ENCODE results near the gene NUCKS1. TPM values are rescaled to one million over a fixed set of nuclear protein-coding genes. Genes with fewer than 3 reads are reported as not detected.

NUCKS1 gene
- total RNA-seq, 2 experiments from 2014 or later: 80.6 to 84.7 TPM

DNA sequence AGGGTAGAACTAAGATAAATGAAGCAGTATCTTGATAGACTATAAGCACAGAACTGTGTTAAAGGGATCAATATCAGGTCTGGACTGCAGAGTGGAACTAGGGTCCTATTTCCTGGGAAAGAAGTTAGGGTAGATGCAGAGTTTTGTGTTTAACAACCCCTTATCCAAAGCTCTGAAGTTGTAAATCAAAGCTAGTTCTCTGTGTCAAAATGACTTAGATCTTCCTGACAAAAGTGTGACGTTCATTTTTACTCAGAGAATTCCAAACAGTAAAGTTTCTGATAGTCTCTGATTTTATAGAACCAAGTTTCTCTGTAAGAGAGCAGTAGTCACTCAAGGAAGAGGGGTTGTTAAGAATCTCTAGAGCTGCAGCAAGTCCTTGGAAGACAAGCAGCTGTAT lies 8.3 kb downstream of the NUCKS1 start:
- no peak for ATAC-seq (ENCODE audit: poor library complexity)
- H3K27ac Mint-ChIP-seq: peak overlapping the region; percentile 47

DNA sequence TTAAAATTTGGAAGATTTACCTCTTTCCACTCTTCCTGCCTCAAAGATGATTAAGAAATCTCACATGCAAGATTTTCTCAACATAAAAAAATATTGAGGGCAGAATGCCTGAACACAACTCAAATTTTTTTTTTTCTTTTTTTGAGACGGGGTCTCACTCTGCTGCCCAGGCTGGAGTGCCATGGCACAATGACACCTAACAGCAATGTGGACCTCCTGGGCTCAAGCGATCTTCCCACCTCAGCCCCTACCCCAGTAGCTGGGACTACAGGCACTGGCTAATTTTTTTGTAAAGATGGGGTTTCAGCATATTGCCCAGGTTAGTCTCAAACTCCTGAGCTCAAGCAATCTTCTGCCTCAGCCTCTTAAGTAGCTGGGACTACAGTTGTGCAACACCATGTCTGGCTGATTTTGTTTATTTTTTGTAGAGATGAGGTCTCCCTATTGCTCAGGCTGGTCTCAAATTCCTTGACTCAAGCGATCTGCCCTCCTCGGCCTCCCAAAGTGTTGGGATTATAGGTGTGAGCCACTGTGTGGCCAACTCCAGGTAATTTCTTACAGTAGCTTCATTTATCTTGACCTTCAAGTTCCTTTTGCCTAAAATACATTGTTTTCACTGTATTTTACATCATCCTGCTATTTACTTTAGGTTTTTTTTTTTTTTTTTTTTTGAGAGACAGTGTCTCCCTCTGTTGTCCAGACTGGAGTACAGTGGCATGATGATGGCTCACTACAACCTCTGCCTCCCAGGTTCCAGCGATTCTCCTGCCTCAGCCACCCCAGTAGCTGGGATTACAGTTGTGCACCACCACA lies 10.4 kb downstream of the NUCKS1 start:
- H3K4me1 Mint-ChIP-seq (ENCODE audit: low read depth): peaks cover 56% of the 10 kb centered on the region
- DNase-seq (no peak), ATAC-seq (ENCODE audit: poor library complexity) (no peak)
- Histone ChIP-seq H3K36me3 (ENCODE audit: insufficient read depth, low read length) (peaks cover 12% of the 10 kb centered on the region), H3K9me3 (ENCODE audit: control insufficient read depth in 1 of 2, insufficient read depth in 1 of 2, low read length in 2 of 2) (no peaks in the 10 kb centered on the region), H3K27ac (ENCODE audit: low read depth in 1 of 2, low read length in 2 of 2) (no peak overlapping the region), H3K27me3 (ENCODE audit: control insufficient read depth in 1 of 2, insufficient read depth in 2 of 2, low read length in 2 of 2) (no peaks in the 10 kb centered on the region), H3K4me1 (ENCODE audit: insufficient read depth, low read length) (no peaks in the 10 kb centered on the region), H3K4me3 (ENCODE audit: low read length) (no peak overlapping the region)
- POLR2A ChIA-PET: interaction anchor here (1.1 to 2.0 kb wide), 3 partner anchors 9 to 36 kb away, joined by 4 to 7 read pairs (median 5); partner anchors contain the start of genes NUCKS1 and RAB29
- H3K36me3 Mint-ChIP-seq (ENCODE audit: low read depth): peaks cover 42% of the 10 kb centered on the region
- H3K27me3 Mint-ChIP-seq: no peaks in the 10 kb centered on the region
- no peak overlapping the region for H3K27ac Mint-ChIP-seq
- no peak overlapping the region for H3K4me3 Mint-ChIP-seq
- H3K9me3 Mint-ChIP-seq: no peaks in the 10 kb centered on the region
- TF ChIP-seq, protein P1, sequence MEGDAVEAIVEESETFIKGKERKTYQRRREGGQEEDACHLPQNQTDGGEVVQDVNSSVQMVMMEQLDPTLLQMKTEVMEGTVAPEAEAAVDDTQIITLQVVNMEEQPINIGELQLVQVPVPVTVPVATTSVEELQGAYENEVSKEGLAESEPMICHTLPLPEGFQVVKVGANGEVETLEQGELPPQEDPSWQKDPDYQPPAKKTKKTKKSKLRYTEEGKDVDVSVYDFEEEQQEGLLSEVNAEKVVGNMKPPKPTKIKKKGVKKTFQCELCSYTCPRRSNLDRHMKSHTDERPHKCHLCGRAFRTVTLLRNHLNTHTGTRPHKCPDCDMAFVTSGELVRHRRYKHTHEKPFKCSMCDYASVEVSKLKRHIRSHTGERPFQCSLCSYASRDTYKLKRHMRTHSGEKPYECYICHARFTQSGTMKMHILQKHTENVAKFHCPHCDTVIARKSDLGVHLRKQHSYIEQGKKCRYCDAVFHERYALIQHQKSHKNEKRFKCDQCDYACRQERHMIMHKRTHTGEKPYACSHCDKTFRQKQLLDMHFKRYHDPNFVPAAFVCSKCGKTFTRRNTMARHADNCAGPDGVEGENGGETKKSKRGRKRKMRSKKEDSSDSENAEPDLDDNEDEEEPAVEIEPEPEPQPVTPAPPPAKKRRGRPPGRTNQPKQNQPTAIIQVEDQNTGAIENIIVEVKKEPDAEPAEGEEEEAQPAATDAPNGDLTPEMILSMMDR (IDR thresholded peaks at IDR 0.05): no peak
- CTCF ChIA-PET: interaction anchor here (0.6 to 1.1 kb wide), 5 partner anchors 13 to 1296 kb away, joined by 3 to 6 read pairs (median 3); no protein-coding TSS in a partner anchor
- intact Hi-C loops (cut with DNase I, micrococcal nuclease): loop anchor here in 1 of 2 experiments (5.0 kb wide), 1 partner anchor 33 kb away; no protein-coding TSS in a partner anchor

More for the DNA sequence above, 8.3 kb downstream of the NUCKS1 start:
- Histone ChIP-seq H3K9me3 (ENCODE audit: control insufficient read depth in 1 of 2, insufficient read depth in 1 of 2, low read length in 2 of 2) (no peaks in the 10 kb centered on the region), H3K27ac (ENCODE audit: low read depth in 1 of 2, low read length in 2 of 2) (no peak overlapping the region), H3K4me3 (ENCODE audit: low read length) (no peak overlapping the region), H3K4me1 (ENCODE audit: insufficient read depth, low read length) (no peaks in the 10 kb centered on the region), H3K27me3 (ENCODE audit: control insufficient read depth in 1 of 2, insufficient read depth in 2 of 2, low read length in 2 of 2) (no peaks in the 10 kb centered on the region), H3K36me3 (ENCODE audit: insufficient read depth, low read length) (peaks cover 11% of the 10 kb centered on the region)
- TF ChIP-seq, protein P1 (IDR thresholded peaks at IDR 0.05): no peak
- peaks cover 66% of the 10 kb centered on the region for H3K4me1 Mint-ChIP-seq (ENCODE audit: low read depth)
- no peak overlapping the region for H3K4me3 Mint-ChIP-seq
- no peaks in the 10 kb centered on the region for H3K9me3 Mint-ChIP-seq
- no peaks in the 10 kb centered on the region for H3K27me3 Mint-ChIP-seq
- H3K36me3 Mint-ChIP-seq (ENCODE audit: low read depth): peaks cover 28% of the 10 kb centered on the region
- CTCF ChIA-PET: interaction anchor here (1.0 kb wide), 1 partner anchor 150 kb away, joined by 3 read pairs; no protein-coding TSS in a partner anchor
- no peak for DNase-seq
- intact Hi-C loops (cut with DNase I, micrococcal nuclease): no loop called here
- POLR2A ChIA-PET: interaction anchor here (0.8 to 1.7 kb wide), 4 partner anchors 18 to 110 kb away, joined by 3 to 5 read pairs (median 3); partner anchors contain the start of gene ELK4

DNA sequence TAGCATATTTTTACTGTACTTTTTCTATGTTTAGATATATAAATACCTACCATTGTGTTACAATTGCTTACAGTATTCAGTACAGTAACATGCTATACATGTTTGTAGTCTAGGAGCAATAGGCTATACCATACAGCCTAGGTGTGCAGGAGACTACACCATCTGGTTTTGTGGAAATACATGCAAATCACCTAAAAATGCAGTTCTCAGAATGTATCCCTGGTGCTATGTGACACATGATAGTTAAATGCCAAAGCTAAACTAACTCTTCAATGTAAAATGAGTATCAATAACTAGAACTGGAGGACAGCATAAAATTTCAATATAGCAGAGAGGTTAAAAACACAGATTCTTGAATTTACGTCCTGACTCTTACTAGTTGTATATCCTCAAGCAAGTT lies 14.8 kb downstream of the NUCKS1 start:
- no peak for ATAC-seq (ENCODE audit: poor library complexity)
- TF ChIP-seq, protein P1 (IDR thresholded peaks at IDR 0.05): no peak
- Mint-ChIP-seq H3K4me3 (no peak overlapping the region), H3K27ac (peak overlapping the region; percentile 16), H3K27me3 (no peaks in the 10 kb centered on the region), H3K4me1 (ENCODE audit: low read depth) (peaks cover 58% of the 10 kb centered on the region), H3K9me3 (no peaks in the 10 kb centered on the region), H3K36me3 (ENCODE audit: low read depth) (peaks cover 54% of the 10 kb centered on the region)
- intact Hi-C loops (cut with DNase I, micrococcal nuclease): loop anchor here in 1 of 2 experiments (5.0 kb wide), 1 partner anchor 37 kb away; no protein-coding TSS in a partner anchor
- POLR2A ChIA-PET: no interaction called here
- Histone ChIP-seq H3K36me3 (ENCODE audit: insufficient read depth, low read length) (peaks cover 9% of the 10 kb centered on the region), H3K27ac (ENCODE audit: low read depth in 1 of 2, low read length in 2 of 2) (no peak overlapping the region), H3K4me3 (ENCODE audit: low read length) (no peak overlapping the region), H3K9me3 (ENCODE audit: control insufficient read depth in 1 of 2, insufficient read depth in 1 of 2, low read length in 2 of 2) (no peaks in the 10 kb centered on the region), H3K4me1 (ENCODE audit: insufficient read depth, low read length) (peaks cover 4% of the 10 kb centered on the region), H3K27me3 (ENCODE audit: control insufficient read depth in 1 of 2, insufficient read depth in 2 of 2, low read length in 2 of 2) (no peaks in the 10 kb centered on the region)
- CTCF ChIA-PET: interaction anchor here (1.4 kb wide), 1 partner anchor 143 kb away, joined by 3 read pairs; no protein-coding TSS in a partner anchor
- DNase-seq: no peak

All from CD4-positive, alpha-beta T cell (primary cell).